GM18517 (cell line): ENCODE results near the gene ZNF423.

ENCODE experiments used
- ATAC-seq: cut with Tn5 transposase; IDR thresholded peaks from one replicate; pipeline ENCODE4 v1.9.1; 2021; ENCODE audit warnings: mild to moderate bottlenecking, moderate library complexity; ENCODE audit not compliant: unreplicated experiment

The ZNF423 gene

GRCh38 chr16:49730772-49731171 lies 125.1 kb downstream of the ZNF423 start:
- no peak for ATAC-seq

GRCh38 chr16:49727611-49728010 lies 128.3 kb downstream of the ZNF423 start:
- no peak for ATAC-seq

- ATAC-seq = no peak
These were observed 129.8 kb downstream of the ZNF423 start for GRCh38 chr16:49726155-49726554.

GRCh38 chr16:49725651-49726050 lies 130.3 kb downstream of the ZNF423 start:
- ATAC-seq = no peak

- ATAC-seq = no peak
These were observed 131.1 kb downstream of the ZNF423 start for GRCh38 chr16:49724774-49725173.

- ATAC-seq = no peak
These were observed 132.6 kb downstream of the ZNF423 start for GRCh38 chr16:49723310-49723709.

GRCh38 chr16:49720225-49720624 lies 135.7 kb downstream of the ZNF423 start:
- ATAC-seq = no peak

- ATAC-seq = no peak
These were observed 138.2 kb downstream of the ZNF423 start for GRCh38 chr16:49717689-49718088.

GRCh38 chr16:49716339-49716934 lies 139.5 kb downstream of the ZNF423 start:
- no peak for ATAC-seq

- no peak for ATAC-seq
These were observed 142.1 kb downstream of the ZNF423 start for GRCh38 chr16:49713770-49714169.

GRCh38 chr16:49712542-49712941 lies 143.4 kb downstream of the ZNF423 start:
- ATAC-seq = no peak

- ATAC-seq = no peak
These were observed 143.8 kb downstream of the ZNF423 start for GRCh38 chr16:49712106-49712505.

GRCh38 chr16:49709057-49709456 lies 146.9 kb downstream of the ZNF423 start:
- no peak for ATAC-seq

GRCh38 chr16:49708491-49708890 lies 147.4 kb downstream of the ZNF423 start:
- ATAC-seq = no peak

GRCh38 chr16:49706620-49707355 lies 149.1 kb downstream of the ZNF423 start:
- no peak for ATAC-seq

GRCh38 chr16:49704586-49705155 lies 151.2 kb downstream of the ZNF423 start:
- no peak for ATAC-seq

GRCh38 chr16:49703483-49703882 lies 152.4 kb downstream of the ZNF423 start:
- ATAC-seq = no peak

GRCh38 chr16:49701789-49702494 lies 154.0 kb downstream of the ZNF423 start:
- no peak for ATAC-seq

GRCh38 chr16:49701065-49701685 lies 154.7 kb downstream of the ZNF423 start:
- ATAC-seq = no peak

- no peak for ATAC-seq
These were observed 155.5 kb downstream of the ZNF423 start for GRCh38 chr16:49700251-49701064.

GRCh38 chr16:49699841-49700175 lies 156.1 kb downstream of the ZNF423 start:
- ATAC-seq = no peak
